Measurements from ENCODE around the gene ZNF827.
A peak's percentile ranks its signal among the peaks of the same experiment; 100 is the strongest.

Gene ZNF827

GRCh38 chr4:145912376-145912775 is 26.2 kb downstream of the ZNF827 start:
- H3K9me3 ChIP-seq (ENCODE audit: insufficient read depth, low read depth, low read length) = no peaks in the 10 kb centered on the region
- TF ChIP-seq EZH2phosphoT487 (IDR thresholded peaks at IDR 0.05; ENCODE audit: borderline replicate concordance) = no peak
- no peak for TF ChIP-seq CTCF (conservative IDR thresholded peaks at IDR 0.05; ENCODE audit: low read length)
- H3K9me2 ChIP-seq (replicated peaks; ENCODE audit: low read depth, low read length) = no peaks in the 10 kb centered on the region
- H4K20me1 ChIP-seq (ENCODE audit: insufficient read depth, low read length, poor library complexity, severe bottlenecking) = peaks cover 65% of the 10 kb centered on the region
- no peak overlapping the region for H3K4me2 ChIP-seq (ENCODE audit: low read depth, low read length, poor library complexity, severe bottlenecking)
- peaks cover 100% of the 10 kb centered on the region for H3K79me2 ChIP-seq (ENCODE audit: insufficient read depth, low read length)
- peaks cover 5% of the 10 kb centered on the region; the same call in 1 of the 2 replicates for H3K36me3 ChIP-seq (ENCODE audit: insufficient read depth, low read length)
- H3F3A ChIP-seq (ENCODE audit: low read depth) = no peaks in the 10 kb centered on the region
- no peak overlapping the region for H3K9ac ChIP-seq (ENCODE audit: low read depth, low read length, poor library complexity, severe bottlenecking)
- no peaks in the 10 kb centered on the region for H3K27me3 ChIP-seq (ENCODE audit: insufficient read depth, low read length, poor library complexity, severe bottlenecking)
- no peak overlapping the region for H2AFZ ChIP-seq (ENCODE audit: low read length)
- peaks cover 29% of the 10 kb centered on the region for H3K4me1 ChIP-seq (ENCODE audit: insufficient read depth, low read length, poor library complexity, severe bottlenecking)
- no peak overlapping the region for H3K4me3 ChIP-seq (ENCODE audit: low read length, poor library complexity, severe bottlenecking)

- no peak overlapping the region for H3K9ac ChIP-seq (ENCODE audit: low read depth, low read length, poor library complexity, severe bottlenecking)
- peaks cover 100% of the 10 kb centered on the region for H3K79me2 ChIP-seq (ENCODE audit: insufficient read depth, low read length)
- H4K20me1 ChIP-seq (ENCODE audit: insufficient read depth, low read length, poor library complexity, severe bottlenecking) = peaks cover 74% of the 10 kb centered on the region
- H3F3A ChIP-seq (ENCODE audit: low read depth) = no peaks in the 10 kb centered on the region
- H3K4me1 ChIP-seq (ENCODE audit: insufficient read depth, low read length, poor library complexity, severe bottlenecking) = peaks cover 34% of the 10 kb centered on the region
- H3K27me3 ChIP-seq (ENCODE audit: insufficient read depth, low read length, poor library complexity, severe bottlenecking) = no peaks in the 10 kb centered on the region
- H3K9me3 ChIP-seq (ENCODE audit: insufficient read depth, low read depth, low read length) = no peaks in the 10 kb centered on the region
- H3K4me3 ChIP-seq (ENCODE audit: low read length, poor library complexity, severe bottlenecking) = no peak overlapping the region
- peak overlapping the region; percentile 36 for H3K4me2 ChIP-seq (ENCODE audit: low read depth, low read length, poor library complexity, severe bottlenecking)
- TF ChIP-seq EZH2phosphoT487 (IDR thresholded peaks at IDR 0.05; ENCODE audit: borderline replicate concordance) = no peak
- no peak for TF ChIP-seq CTCF (conservative IDR thresholded peaks at IDR 0.05; ENCODE audit: low read length)
- peaks cover 5% of the 10 kb centered on the region; the same call in 1 of the 2 replicates for H3K36me3 ChIP-seq (ENCODE audit: insufficient read depth, low read length)
- no peak overlapping the region for H2AFZ ChIP-seq (ENCODE audit: low read length)
- H3K9me2 ChIP-seq (replicated peaks; ENCODE audit: low read depth, low read length) = no peaks in the 10 kb centered on the region
Observed at GRCh38 chr4:145909773-145910172, 28.9 kb downstream of the ZNF827 start.

DNA sequence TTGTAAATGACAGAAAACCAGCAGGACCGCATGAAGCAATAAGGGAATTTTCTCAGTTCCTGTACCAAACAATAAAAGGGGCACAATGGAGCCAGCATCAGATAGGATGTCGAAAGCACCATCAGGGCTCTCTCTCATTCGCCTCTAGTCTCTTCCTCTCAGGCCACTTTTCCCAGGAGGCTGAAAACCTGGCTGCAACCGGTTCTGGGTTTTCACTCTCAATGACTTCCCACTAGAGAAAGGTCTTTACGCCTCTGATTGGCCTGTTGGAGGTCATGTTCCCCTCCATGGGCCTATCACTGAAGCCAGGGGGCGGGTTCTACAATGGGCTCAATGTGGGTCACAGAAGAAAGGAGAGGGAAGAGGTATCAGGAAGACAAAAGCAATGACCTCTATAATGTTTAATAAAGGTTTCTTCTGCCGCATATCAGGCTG is 29.3 kb downstream of the ZNF827 start:
- Histone ChIP-seq H3K9me2 (replicated peaks; ENCODE audit: low read depth, low read length) (no peaks in the 10 kb centered on the region), H3K79me2 (ENCODE audit: insufficient read depth, low read length) (peaks cover 100% of the 10 kb centered on the region), H2AFZ (ENCODE audit: low read length) (no peak overlapping the region), H3K9me3 (ENCODE audit: insufficient read depth, low read depth, low read length) (no peaks in the 10 kb centered on the region), H3K4me3 (ENCODE audit: low read length, poor library complexity, severe bottlenecking) (no peak overlapping the region), H3K4me2 (ENCODE audit: low read depth, low read length, poor library complexity, severe bottlenecking) (peak overlapping the region; percentile 36), H4K20me1 (ENCODE audit: insufficient read depth, low read length, poor library complexity, severe bottlenecking) (peaks cover 78% of the 10 kb centered on the region), H3K9ac (ENCODE audit: low read depth, low read length, poor library complexity, severe bottlenecking) (no peak overlapping the region), H3K4me1 (ENCODE audit: insufficient read depth, low read length, poor library complexity, severe bottlenecking) (peaks cover 34% of the 10 kb centered on the region), H3K36me3 (ENCODE audit: insufficient read depth, low read length) (peaks cover 6% of the 10 kb centered on the region; the same call in 1 of the 2 replicates), H3K27me3 (ENCODE audit: insufficient read depth, low read length, poor library complexity, severe bottlenecking) (no peaks in the 10 kb centered on the region), H3F3A (ENCODE audit: low read depth) (no peaks in the 10 kb centered on the region)
- TF ChIP-seq CTCF (conservative IDR thresholded peaks at IDR 0.05; ENCODE audit: low read length) = no peak
- TF ChIP-seq EZH2phosphoT487 (IDR thresholded peaks at IDR 0.05; ENCODE audit: borderline replicate concordance) = no peak

Data from Loucy (cell line).